Body of pancreas (tissue), 4 donors: ENCODE results near the gene SLC6A9.

Experiments used
- CTCF ChIP-seq, 7 experiments: fragments of 450-650 bp in 4 of 7; fragments of 200-600 bp in 3 of 7; sonication (generic) in 3 of 7; IDR thresholded peaks; one replicate each; pipeline ENCODE4 v1.5.1; 2016 to 2019; ENCODE audit warnings: antibody characterized with exemption in 7 of 7
- POLR2A ChIP-seq, 3 donors: fragments of 450-650 bp; IDR thresholded peaks; one replicate each; pipeline ENCODE4 v1.6.1; 2016; ENCODE audit warnings: antibody characterized with exemption in 3 of 3, mild to moderate bottlenecking in 2 of 3

- TF ChIP-seq CTCF (IDR thresholded peaks at IDR 0.05) = no peak
- TF ChIP-seq POLR2A (IDR thresholded peaks at IDR 0.05) = no peak
Observed at GRCh38 chr1:43982241-43982640, 49.0 kb downstream of the SLC6A9 start.
